A549 (cell line): ENCODE results near the gene PRKAR1A.

Experiments used
- CEBPB ChIP-seq, 2 experiments: fragments of >200 bp in 1 of 2; sonication (Bioruptor Twin) in 1 of 2; formaldehyde crosslinking in 1 of 2; IDR thresholded peaks; 2 replicates each; pipeline ENCODE4 v1.6.1; 2012 to 2016
- HES2 ChIP-seq: fragments of >200 bp; sonication (Bioruptor Twin); formaldehyde crosslinking; IDR thresholded peaks from 2 replicates; pipeline ENCODE4 v1.6.1; 2016

GRCh38 chr17:68499587-68499986, 12.6 kb upstream of the PRKAR1A start:
- TF ChIP-seq HES2 (no peak), CEBPB (IDR thresholded peaks at IDR 0.05) (no peak)
